ENCODE measurements around the gene TMEM117. TPM values are rescaled to one million over a fixed set of nuclear protein-coding genes. Genes with fewer than 3 reads are reported as not detected.
A peak's percentile ranks its signal among the peaks of the same experiment; 100 is the strongest.

TMEM117 gene
- total RNA-seq, 1 donor from 2014 or later, result 13.1 TPM

DNA sequence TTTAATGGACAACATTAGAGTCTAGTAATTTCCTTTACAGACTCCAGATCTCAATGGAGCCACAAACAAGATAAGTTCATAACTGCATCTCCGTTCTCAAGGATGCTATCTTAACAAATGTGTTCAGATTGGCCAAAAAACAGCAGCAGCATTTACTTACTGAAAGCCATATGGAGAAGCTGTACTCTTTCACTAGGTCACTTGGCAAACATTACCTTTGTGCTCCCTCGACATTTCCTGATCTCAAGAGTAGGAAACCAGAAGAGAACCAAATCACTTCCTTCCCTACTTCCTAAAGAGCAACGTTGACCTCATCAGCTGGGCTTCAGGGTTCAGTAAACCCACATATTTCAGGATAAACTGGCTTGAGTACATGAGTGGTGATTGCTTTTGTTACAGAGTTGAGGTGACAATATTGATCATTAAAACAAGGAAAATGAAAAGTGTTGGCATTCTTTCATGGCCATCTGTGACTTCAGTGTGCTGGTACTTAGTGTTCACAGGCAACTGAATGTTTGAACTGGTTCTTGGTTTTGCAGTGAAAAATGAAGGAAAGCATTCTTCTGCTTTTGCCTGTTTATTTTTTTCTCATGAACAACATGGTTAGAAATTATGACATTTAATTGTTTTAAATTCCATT, 449.6 kb downstream of the TMEM117 start:
- FAIRE-seq (peak; percentile 54), DNase-seq (ENCODE audit: low read depth) (no peak)
- Mint-ChIP-seq H3K4me1 (ENCODE audit: low read depth, unreplicated experiment) (peaks cover 2% of the 10 kb centered on the region), H3K27ac (ENCODE audit: unreplicated experiment) (no peak overlapping the region), H3K9me3 (ENCODE audit: unreplicated experiment) (peaks cover 4% of the 10 kb centered on the region), H3K4me3 (ENCODE audit: unreplicated experiment) (no peak overlapping the region), H3K27me3 (ENCODE audit: low read depth, unreplicated experiment) (no peaks in the 10 kb centered on the region), H3K36me3 (ENCODE audit: low read depth, unreplicated experiment) (no peaks in the 10 kb centered on the region)
- no peaks in the 10 kb centered on the region for H4K20me1 ChIP-seq (ENCODE audit: insufficient read depth, low read length)
- no peak for TF ChIP-seq EZH2 (IDR thresholded peaks at IDR 0.05; ENCODE audit: insufficient read depth, low read length)
- TF ChIP-seq, protein P1, sequence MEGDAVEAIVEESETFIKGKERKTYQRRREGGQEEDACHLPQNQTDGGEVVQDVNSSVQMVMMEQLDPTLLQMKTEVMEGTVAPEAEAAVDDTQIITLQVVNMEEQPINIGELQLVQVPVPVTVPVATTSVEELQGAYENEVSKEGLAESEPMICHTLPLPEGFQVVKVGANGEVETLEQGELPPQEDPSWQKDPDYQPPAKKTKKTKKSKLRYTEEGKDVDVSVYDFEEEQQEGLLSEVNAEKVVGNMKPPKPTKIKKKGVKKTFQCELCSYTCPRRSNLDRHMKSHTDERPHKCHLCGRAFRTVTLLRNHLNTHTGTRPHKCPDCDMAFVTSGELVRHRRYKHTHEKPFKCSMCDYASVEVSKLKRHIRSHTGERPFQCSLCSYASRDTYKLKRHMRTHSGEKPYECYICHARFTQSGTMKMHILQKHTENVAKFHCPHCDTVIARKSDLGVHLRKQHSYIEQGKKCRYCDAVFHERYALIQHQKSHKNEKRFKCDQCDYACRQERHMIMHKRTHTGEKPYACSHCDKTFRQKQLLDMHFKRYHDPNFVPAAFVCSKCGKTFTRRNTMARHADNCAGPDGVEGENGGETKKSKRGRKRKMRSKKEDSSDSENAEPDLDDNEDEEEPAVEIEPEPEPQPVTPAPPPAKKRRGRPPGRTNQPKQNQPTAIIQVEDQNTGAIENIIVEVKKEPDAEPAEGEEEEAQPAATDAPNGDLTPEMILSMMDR (IDR thresholded peaks at IDR 0.05; ENCODE audit: insufficient read depth, low read depth, low read length), result no peak
- H3K4me1 ChIP-seq (ENCODE audit: insufficient read depth, low read length), result no peaks in the 10 kb centered on the region
- H3K27ac ChIP-seq (ENCODE audit: low read depth, low read length), result no peak overlapping the region
- H3K27me3 ChIP-seq (ENCODE audit: insufficient read depth, low read length), result no peaks in the 10 kb centered on the region
- H3K79me2 ChIP-seq (ENCODE audit: insufficient read depth, low read length), result no peaks in the 10 kb centered on the region
- H3K9ac ChIP-seq (ENCODE audit: low read length), result no peak overlapping the region
- H3K9me3 ChIP-seq (ENCODE audit: insufficient read depth, low read depth, low read length), result no peaks in the 10 kb centered on the region
- H3K4me3 ChIP-seq (ENCODE audit: insufficient read depth, low read depth, low read length), result no peak overlapping the region
- no peaks in the 10 kb centered on the region for H3K36me3 ChIP-seq (ENCODE audit: insufficient read depth, low read length)
- H3K4me2 ChIP-seq (ENCODE audit: low read length), result no peak overlapping the region
- H2AFZ ChIP-seq (ENCODE audit: low read depth, low read length), result no peak overlapping the region

DNA sequence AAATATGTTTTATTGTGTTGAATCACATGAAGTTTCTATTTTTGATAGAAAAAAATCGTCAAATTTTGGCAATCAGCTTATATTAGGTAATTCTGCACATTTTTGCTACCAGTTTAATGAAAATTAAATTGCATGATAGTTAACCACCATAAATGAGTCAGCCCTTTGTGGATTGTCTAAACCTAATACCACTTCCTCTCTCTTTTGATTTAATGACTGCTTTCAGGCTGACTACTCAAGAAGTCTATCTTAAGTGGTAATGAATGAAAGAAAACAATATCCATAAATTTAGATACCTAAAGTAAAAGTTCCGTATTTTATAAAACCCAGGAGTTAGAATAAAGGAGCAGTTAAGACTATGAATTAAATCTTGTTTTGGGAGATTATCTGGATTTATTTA, 450.5 kb downstream of the TMEM117 start:
- DNase-seq (ENCODE audit: low read depth) (peak; percentile 61), FAIRE-seq (no peak)
- no peaks in the 10 kb centered on the region for H3K36me3 Mint-ChIP-seq (ENCODE audit: low read depth, unreplicated experiment)
- peaks cover 2% of the 10 kb centered on the region for H3K4me1 Mint-ChIP-seq (ENCODE audit: low read depth, unreplicated experiment)
- H3K9me3 Mint-ChIP-seq (ENCODE audit: unreplicated experiment), result peaks cover 4% of the 10 kb centered on the region
- H3K27me3 Mint-ChIP-seq (ENCODE audit: low read depth, unreplicated experiment), result no peaks in the 10 kb centered on the region
- Histone ChIP-seq H3K27me3 (ENCODE audit: insufficient read depth, low read length) (no peaks in the 10 kb centered on the region), H2AFZ (ENCODE audit: low read depth, low read length) (no peak overlapping the region), H3K9ac (ENCODE audit: low read length) (no peak overlapping the region), H3K36me3 (ENCODE audit: insufficient read depth, low read length) (no peaks in the 10 kb centered on the region), H3K4me1 (ENCODE audit: insufficient read depth, low read length) (no peaks in the 10 kb centered on the region), H3K79me2 (ENCODE audit: insufficient read depth, low read length) (no peaks in the 10 kb centered on the region), H4K20me1 (ENCODE audit: insufficient read depth, low read length) (no peaks in the 10 kb centered on the region), H3K4me2 (ENCODE audit: low read length) (peak overlapping the region; percentile 52), H3K4me3 (ENCODE audit: insufficient read depth, low read depth, low read length) (no peak overlapping the region), H3K27ac (ENCODE audit: low read depth, low read length) (no peak overlapping the region), H3K9me3 (ENCODE audit: insufficient read depth, low read depth, low read length) (no peaks in the 10 kb centered on the region)
- H3K27ac Mint-ChIP-seq (ENCODE audit: unreplicated experiment), result no peak overlapping the region
- H3K4me3 Mint-ChIP-seq (ENCODE audit: unreplicated experiment), result no peak overlapping the region
- TF ChIP-seq, protein P1 (IDR thresholded peaks at IDR 0.05; ENCODE audit: insufficient read depth, low read depth, low read length), result no peak
- TF ChIP-seq EZH2 (IDR thresholded peaks at IDR 0.05; ENCODE audit: insufficient read depth, low read length), result no peak

DNA sequence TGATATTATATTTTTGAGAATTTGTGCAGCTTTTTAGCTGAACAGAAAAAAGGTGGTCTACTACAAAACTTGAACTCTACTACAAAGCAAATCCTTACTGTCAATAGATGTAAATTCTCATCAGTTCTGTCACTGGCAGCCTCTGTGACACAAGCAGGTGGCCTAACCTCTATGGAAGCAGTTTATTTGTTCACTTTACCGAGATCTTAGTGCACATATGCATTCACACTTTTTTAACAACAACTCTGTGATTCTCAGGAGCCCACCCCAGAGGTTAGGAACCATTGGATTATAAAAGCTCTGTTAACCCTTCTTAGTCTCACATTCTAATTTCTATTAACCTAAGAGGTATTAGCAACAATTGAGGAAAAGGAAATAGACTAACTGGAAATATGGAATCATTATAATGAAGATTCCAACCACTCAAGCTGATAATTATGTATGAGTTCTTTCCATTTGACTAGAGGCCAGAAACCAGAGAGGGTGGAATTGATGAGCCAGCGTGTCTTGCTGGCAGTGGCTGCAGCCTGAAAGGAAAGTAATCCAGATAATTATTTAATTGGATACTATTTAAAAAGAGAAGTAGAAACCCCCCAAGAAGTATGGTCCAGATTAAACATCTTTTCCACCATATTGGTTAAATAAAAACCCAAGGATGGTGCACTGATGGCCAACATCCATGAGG, 451.1 kb downstream of the TMEM117 start:
- Histone ChIP-seq H3K4me2 (ENCODE audit: low read length) (peak overlapping the region; percentile 52), H3K27ac (ENCODE audit: low read depth, low read length) (no peak overlapping the region), H3K36me3 (ENCODE audit: insufficient read depth, low read length) (no peaks in the 10 kb centered on the region), H3K9ac (ENCODE audit: low read length) (no peak overlapping the region), H3K4me1 (ENCODE audit: insufficient read depth, low read length) (no peaks in the 10 kb centered on the region), H3K79me2 (ENCODE audit: insufficient read depth, low read length) (no peaks in the 10 kb centered on the region), H4K20me1 (ENCODE audit: insufficient read depth, low read length) (no peaks in the 10 kb centered on the region), H3K9me3 (ENCODE audit: insufficient read depth, low read depth, low read length) (no peaks in the 10 kb centered on the region), H3K4me3 (ENCODE audit: insufficient read depth, low read depth, low read length) (no peak overlapping the region), H2AFZ (ENCODE audit: low read depth, low read length) (no peak overlapping the region), H3K27me3 (ENCODE audit: insufficient read depth, low read length) (no peaks in the 10 kb centered on the region)
- Mint-ChIP-seq H3K9me3 (ENCODE audit: unreplicated experiment) (peaks cover 4% of the 10 kb centered on the region), H3K4me3 (ENCODE audit: unreplicated experiment) (no peak overlapping the region), H3K4me1 (ENCODE audit: low read depth, unreplicated experiment) (peaks cover 2% of the 10 kb centered on the region), H3K36me3 (ENCODE audit: low read depth, unreplicated experiment) (no peaks in the 10 kb centered on the region), H3K27me3 (ENCODE audit: low read depth, unreplicated experiment) (no peaks in the 10 kb centered on the region), H3K27ac (ENCODE audit: unreplicated experiment) (no peak overlapping the region)
- TF ChIP-seq, protein P1 (IDR thresholded peaks at IDR 0.05; ENCODE audit: insufficient read depth, low read depth, low read length), result no peak
- TF ChIP-seq EZH2 (IDR thresholded peaks at IDR 0.05; ENCODE audit: insufficient read depth, low read length), result no peak
- DNase-seq (ENCODE audit: low read depth), result no peak
- FAIRE-seq, result no peak
